Measurements from ENCODE around the gene CREB5. TPM values are rescaled to one million over a fixed set of nuclear protein-coding genes. Genes with fewer than 3 reads are reported as not detected.

The CREB5 gene
- total and polyA plus RNA-seq, 7 donors = 0.86 to 33.8 (median 16.6) TPM

- ATAC-seq (no peak), DNase-seq (no peak)
- no peak for TF ChIP-seq CTCF (IDR thresholded peaks at IDR 0.05)
- H3K36me3 ChIP-seq (ENCODE audit: insufficient read depth in 1 of 2, low read depth in 1 of 2) = no peaks in the 10 kb centered on the region
- H3K27ac ChIP-seq = no peak overlapping the region
- peaks cover 2% of the 10 kb centered on the region for H3K9me3 ChIP-seq
- no peak overlapping the region for H3K4me3 ChIP-seq
- intact Hi-C loops (cut with DNase I) = no loop called here
- 95 to 96% (median 95%) methylated on average over 2 of the region's 2 CpGs for WGBS, 3 donors
- H3K27me3 ChIP-seq (ENCODE audit: insufficient read depth in 3 of 3, low read length in 2 of 3) = no peaks in the 10 kb centered on the region
- H3K4me1 ChIP-seq = no peaks in the 10 kb centered on the region
Measured at GRCh38 chr7:28660132-28660531, 247.8 kb downstream of the CREB5 start.

- intact Hi-C loops (cut with DNase I) = no loop called here
- Histone ChIP-seq H3K27me3 (ENCODE audit: insufficient read depth in 3 of 3, low read length in 2 of 3) (no peaks in the 10 kb centered on the region), H3K27ac (no peak overlapping the region), H3K36me3 (ENCODE audit: insufficient read depth in 1 of 2, low read depth in 1 of 2) (no peaks in the 10 kb centered on the region), H3K4me1 (no peaks in the 10 kb centered on the region), H3K4me3 (no peak overlapping the region), H3K9me3 (peaks cover 2% of the 10 kb centered on the region)
- no peak for DNase-seq
- TF ChIP-seq CTCF (IDR thresholded peaks at IDR 0.05) = no peak
- 78 to 80% (median 80%) methylated on average over 12 of the region's 12 CpGs for WGBS, 3 donors
- ATAC-seq = no peak
Measured at GRCh38 chr7:28661826-28662595, 249.7 kb downstream of the CREB5 start.

GRCh38 chr7:28666154-28666553, 253.8 kb downstream of the CREB5 start:
- intact Hi-C loops (cut with DNase I) = no loop called here
- H3K36me3 ChIP-seq (ENCODE audit: insufficient read depth in 1 of 2, low read depth in 1 of 2) = no peaks in the 10 kb centered on the region
- H3K27me3 ChIP-seq (ENCODE audit: insufficient read depth in 3 of 3, low read length in 2 of 3) = no peaks in the 10 kb centered on the region
- DNase-seq (no peak), ATAC-seq (no peak)
- H3K4me3 ChIP-seq = no peak overlapping the region
- no peaks in the 10 kb centered on the region for H3K4me1 ChIP-seq
- H3K27ac ChIP-seq = no peak overlapping the region
- WGBS, 3 donors = 92 to 94% (median 94%) methylated on average over 2 of the region's 2 CpGs
- TF ChIP-seq CTCF (IDR thresholded peaks at IDR 0.05) = no peak
- H3K9me3 ChIP-seq = no peaks in the 10 kb centered on the region

- intact Hi-C loops (cut with DNase I) = no loop called here
- Histone ChIP-seq H3K4me3 (no peak overlapping the region), H3K27ac (no peak overlapping the region), H3K36me3 (ENCODE audit: insufficient read depth in 1 of 2, low read depth in 1 of 2) (no peaks in the 10 kb centered on the region), H3K4me1 (no peaks in the 10 kb centered on the region), H3K27me3 (ENCODE audit: insufficient read depth in 3 of 3, low read length in 2 of 3) (no peaks in the 10 kb centered on the region), H3K9me3 (no peaks in the 10 kb centered on the region)
- no peak for ATAC-seq
- no peak for DNase-seq
- TF ChIP-seq CTCF (IDR thresholded peaks at IDR 0.05) = no peak
- 85 to 92% (median 91%) methylated on average over 2 of the region's 2 CpGs for WGBS, 3 donors
Measured at GRCh38 chr7:28668085-28668484, 255.8 kb downstream of the CREB5 start.

GRCh38 chr7:28669330-28669729, 257.0 kb downstream of the CREB5 start:
- WGBS, 3 donors = 45 to 64% (median 49%) methylated on average over 4 of the region's 4 CpGs
- ATAC-seq (no peak), DNase-seq (no peak)
- no peak overlapping the region for H3K27ac ChIP-seq
- no peak for TF ChIP-seq CTCF (IDR thresholded peaks at IDR 0.05)
- H3K9me3 ChIP-seq = no peaks in the 10 kb centered on the region
- intact Hi-C loops (cut with DNase I) = no loop called here
- no peaks in the 10 kb centered on the region for H3K4me1 ChIP-seq
- H3K27me3 ChIP-seq (ENCODE audit: insufficient read depth in 3 of 3, low read length in 2 of 3) = no peaks in the 10 kb centered on the region
- H3K36me3 ChIP-seq (ENCODE audit: insufficient read depth in 1 of 2, low read depth in 1 of 2) = no peaks in the 10 kb centered on the region
- no peak overlapping the region for H3K4me3 ChIP-seq

All from psoas muscle (tissue), 8 donors.